Measurements from ENCODE around the gene ANTXR2.

DNA sequence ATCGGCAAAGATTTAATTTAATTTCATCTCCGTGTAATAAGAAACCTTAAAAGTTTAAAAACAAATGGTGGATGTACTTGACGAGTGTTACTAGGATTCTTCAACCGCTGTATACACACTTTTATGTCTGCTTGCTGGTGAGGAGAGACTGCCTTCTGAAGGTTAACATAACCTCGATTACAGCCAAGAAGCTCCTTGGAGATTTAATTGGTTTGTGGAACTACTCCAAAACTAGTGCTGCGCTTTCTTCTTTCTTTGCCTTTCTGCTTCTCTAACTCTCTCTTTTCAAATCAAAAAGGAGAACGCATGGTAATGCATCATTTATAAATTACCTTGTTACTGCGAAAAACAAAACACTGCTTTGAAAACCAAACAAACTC, 109.0 kb downstream of the ANTXR2 start:
- TF ChIP-seq EZH2 (IDR thresholded peaks at IDR 0.05), result no peak
- TF ChIP-seq, protein P1, sequence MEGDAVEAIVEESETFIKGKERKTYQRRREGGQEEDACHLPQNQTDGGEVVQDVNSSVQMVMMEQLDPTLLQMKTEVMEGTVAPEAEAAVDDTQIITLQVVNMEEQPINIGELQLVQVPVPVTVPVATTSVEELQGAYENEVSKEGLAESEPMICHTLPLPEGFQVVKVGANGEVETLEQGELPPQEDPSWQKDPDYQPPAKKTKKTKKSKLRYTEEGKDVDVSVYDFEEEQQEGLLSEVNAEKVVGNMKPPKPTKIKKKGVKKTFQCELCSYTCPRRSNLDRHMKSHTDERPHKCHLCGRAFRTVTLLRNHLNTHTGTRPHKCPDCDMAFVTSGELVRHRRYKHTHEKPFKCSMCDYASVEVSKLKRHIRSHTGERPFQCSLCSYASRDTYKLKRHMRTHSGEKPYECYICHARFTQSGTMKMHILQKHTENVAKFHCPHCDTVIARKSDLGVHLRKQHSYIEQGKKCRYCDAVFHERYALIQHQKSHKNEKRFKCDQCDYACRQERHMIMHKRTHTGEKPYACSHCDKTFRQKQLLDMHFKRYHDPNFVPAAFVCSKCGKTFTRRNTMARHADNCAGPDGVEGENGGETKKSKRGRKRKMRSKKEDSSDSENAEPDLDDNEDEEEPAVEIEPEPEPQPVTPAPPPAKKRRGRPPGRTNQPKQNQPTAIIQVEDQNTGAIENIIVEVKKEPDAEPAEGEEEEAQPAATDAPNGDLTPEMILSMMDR (IDR thresholded peaks at IDR 0.05), result no peak
- TF ChIP-seq EZH2phosphoT487 (IDR thresholded peaks at IDR 0.05), result no peak

All from neural progenitor cell (in vitro differentiated cells).